PC-9 (cell line): ENCODE data around the gene PTP4A1. TPM values are rescaled to one million over a fixed set of nuclear protein-coding genes. Genes with fewer than 3 reads are reported as not detected.

Experiments
- BruUV-seq: library from RNA; stranded (reverse); fragments of 400-500 nt; replicated peaks from 2 replicates; lab custom pipeline; 2021; lab: Mats Ljungman, UMichigan
- CTCF ChIA-PET: fragments of 300-600 bp; sonication (Branson Sonifier 250); formaldehyde crosslinking; loops from one replicate; lab custom pipeline; 2022; ENCODE audit warnings: antibody characterized with exemption; lab: Charles Lee
- POLR2A ChIA-PET: fragments of 300-600 bp; sonication (Branson Sonifier 250); formaldehyde crosslinking; loops from one replicate; lab custom pipeline; 2022; ENCODE audit warnings: antibody characterized with exemption; ENCODE audit not compliant: unreplicated experiment; lab: Charles Lee
- DNase-seq, 2 experiments: peaks; one replicate each; pipeline versions ENCODE4 v3.0.0 to v3.0.0-alpha.2; 2015 to 2022; ENCODE audit warnings: mixed read lengths in 1 of 2
- H2AFZ ChIP-seq: fragments of 200-600 bp; sonication (generic); 2 replicates; pipeline ENCODE4 v1.8.1; 2017; ENCODE audit warnings: antibody characterized with exemption
- H3F3A ChIP-seq: fragments of 200-600 bp; sonication (generic); 2 replicates; pipeline ENCODE4 v1.8.1; 2017; ENCODE audit warnings: antibody characterized with exemption, mild to moderate bottlenecking, low read depth; ENCODE audit not compliant: insufficient read depth
- H3K27ac ChIP-seq: fragments of 200-600 bp; sonication (generic); 2 replicates; pipeline ENCODE4 v1.6.1; 2016; ENCODE audit warnings: mixed run types
- H3K27me3 ChIP-seq: fragments of 200-600 bp; sonication (generic); 2 replicates; pipeline ENCODE4 v1.6.1; 2016; ENCODE audit warnings: low read depth, mixed run types; ENCODE audit not compliant: insufficient read depth
- H3K36me3 ChIP-seq: fragments of 200-600 bp; sonication (generic); 2 replicates; pipeline ENCODE4 v1.6.1; 2016; ENCODE audit warnings: low read depth, mixed run types
- H3K4me1 ChIP-seq: fragments of 200-600 bp; sonication (generic); replicated peaks from 2 replicates; pipeline ENCODE4 v1.6.1; 2016; ENCODE audit warnings: mixed run types; ENCODE audit not compliant: insufficient read depth
- H3K4me2 ChIP-seq: fragments of 200-600 bp; sonication (generic); 2 replicates; pipeline ENCODE4 v1.6.1; 2017; ENCODE audit warnings: mixed run types
- H3K4me3 ChIP-seq: fragments of 200-600 bp; sonication (generic); 2 replicates; pipeline ENCODE4 v1.6.1; 2016; ENCODE audit warnings: mixed run types
- H3K79me2 ChIP-seq: fragments of 200-600 bp; sonication (generic); 2 replicates; pipeline ENCODE4 v1.6.1; 2017; ENCODE audit warnings: low read depth, mixed run types
- H3K9me2 ChIP-seq: fragments of 200-600 bp; sonication (generic); 2 replicates; pipeline ENCODE4 v1.8.1; 2017; ENCODE audit warnings: mild to moderate bottlenecking; ENCODE audit not compliant: insufficient read depth
- H3K9me3 ChIP-seq: fragments of 200-600 bp; sonication (generic); 2 replicates; pipeline ENCODE4 v1.8.1; 2016; ENCODE audit warnings: low read depth; ENCODE audit not compliant: insufficient read depth
- H4K20me1 ChIP-seq: fragments of 200-600 bp; sonication (generic); 2 replicates; pipeline ENCODE4 v1.8.1; 2017; ENCODE audit not compliant: insufficient read depth
- EZH2 ChIP-seq: fragments of 200-600 bp; sonication (generic); IDR thresholded peaks from 2 replicates; pipeline ENCODE4 v1.8.0; 2017; ENCODE audit warnings: antibody characterized with exemption, low read depth
- intact Hi-C: fragments of 100-400 bp; cut with micrococcal nuclease; formaldehyde crosslinking; loops from one replicate; pipeline ENCODE4 v1.10.0; 2022; ENCODE audit not compliant: unreplicated experiment
- total RNA-seq: library from RNA; stranded (reverse); gene quantifications from 2 replicates; pipeline ENCODE4 v1.2.3, GENCODE V29; 2021
- TF ChIP-seq, protein P1 (sequence below): fragments of 200-600 bp; sonication (generic); conservative IDR thresholded peaks from 2 replicates; pipeline ENCODE4 v1.6.1; 2017; ENCODE audit warnings: mixed run types, antibody characterized with exemption, mild to moderate bottlenecking, moderate library complexity

The PTP4A1 gene
- total RNA-seq, 1 experiment from 2014 or later, result 63.8 TPM

DNA sequence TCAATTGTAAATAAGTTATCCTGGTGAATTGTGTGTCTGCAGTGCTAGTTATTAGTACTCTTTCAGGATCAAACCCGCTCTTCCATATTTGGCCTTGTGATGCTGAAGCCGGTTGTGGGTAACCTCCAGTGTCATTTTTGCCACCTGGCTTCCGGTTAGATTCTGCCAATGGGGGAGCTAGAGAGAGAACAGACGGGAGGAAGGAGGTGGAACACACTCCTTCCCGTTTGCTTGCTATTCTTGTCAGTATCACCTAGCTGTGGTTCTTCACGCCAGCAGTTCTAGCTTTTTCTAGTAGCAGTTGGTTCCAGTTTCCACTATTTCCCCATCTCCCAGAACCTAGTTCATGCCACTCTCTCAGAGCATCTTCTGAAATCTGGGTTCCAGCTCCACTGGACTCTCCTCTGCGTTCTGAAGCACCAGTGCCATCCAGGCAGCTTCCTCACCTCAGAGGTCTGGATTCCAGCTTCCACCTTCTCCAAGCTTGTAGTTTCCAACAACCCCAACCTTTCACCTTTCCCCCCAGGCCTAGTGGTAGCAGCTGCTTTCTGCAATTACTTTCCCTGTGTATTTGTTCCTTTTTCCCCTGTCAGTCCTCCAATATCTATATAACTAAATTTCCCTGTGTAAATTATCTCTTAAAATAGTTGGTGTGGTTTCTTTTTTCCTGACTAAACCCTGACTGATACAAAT, 46.9 kb upstream of the PTP4A1 start:
- H3K27ac ChIP-seq, result no peak overlapping the region
- no peaks in the 10 kb centered on the region for H3K79me2 ChIP-seq
- H3K9me2 ChIP-seq, result no peaks in the 10 kb centered on the region
- POLR2A ChIA-PET, result no interaction called here
- TF ChIP-seq, protein P1, sequence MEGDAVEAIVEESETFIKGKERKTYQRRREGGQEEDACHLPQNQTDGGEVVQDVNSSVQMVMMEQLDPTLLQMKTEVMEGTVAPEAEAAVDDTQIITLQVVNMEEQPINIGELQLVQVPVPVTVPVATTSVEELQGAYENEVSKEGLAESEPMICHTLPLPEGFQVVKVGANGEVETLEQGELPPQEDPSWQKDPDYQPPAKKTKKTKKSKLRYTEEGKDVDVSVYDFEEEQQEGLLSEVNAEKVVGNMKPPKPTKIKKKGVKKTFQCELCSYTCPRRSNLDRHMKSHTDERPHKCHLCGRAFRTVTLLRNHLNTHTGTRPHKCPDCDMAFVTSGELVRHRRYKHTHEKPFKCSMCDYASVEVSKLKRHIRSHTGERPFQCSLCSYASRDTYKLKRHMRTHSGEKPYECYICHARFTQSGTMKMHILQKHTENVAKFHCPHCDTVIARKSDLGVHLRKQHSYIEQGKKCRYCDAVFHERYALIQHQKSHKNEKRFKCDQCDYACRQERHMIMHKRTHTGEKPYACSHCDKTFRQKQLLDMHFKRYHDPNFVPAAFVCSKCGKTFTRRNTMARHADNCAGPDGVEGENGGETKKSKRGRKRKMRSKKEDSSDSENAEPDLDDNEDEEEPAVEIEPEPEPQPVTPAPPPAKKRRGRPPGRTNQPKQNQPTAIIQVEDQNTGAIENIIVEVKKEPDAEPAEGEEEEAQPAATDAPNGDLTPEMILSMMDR, result no peak
- no peak for TF ChIP-seq EZH2
- H3K4me2 ChIP-seq, result no peak overlapping the region
- no TSS peak for BruUV-seq
- H3K4me3 ChIP-seq, result no peak overlapping the region
- CTCF ChIA-PET, result no interaction called here
- no peaks in the 10 kb centered on the region for H3K36me3 ChIP-seq
- H3F3A ChIP-seq, result peaks cover 30% of the 10 kb centered on the region
- no peaks in the 10 kb centered on the region for H4K20me1 ChIP-seq
- intact Hi-C loops, result no loop called here
- H3K9me3 ChIP-seq, result no peaks in the 10 kb centered on the region
- no peak overlapping the region for H2AFZ ChIP-seq
- H3K27me3 ChIP-seq, result no peaks in the 10 kb centered on the region
- no peak for DNase-seq
- peaks cover 35% of the 10 kb centered on the region for H3K4me1 ChIP-seq

- no TSS peak for BruUV-seq
- intact Hi-C loops, result loop anchor here (1.0 kb wide), 2 partner anchors 10 to 45 kb away; partner anchors contain the start of genes LOC128125822 and PTP4A1
- no peaks in the 10 kb centered on the region for H3K9me2 ChIP-seq
- H3K4me3 ChIP-seq, result no peak overlapping the region
- H3K27me3 ChIP-seq, result no peaks in the 10 kb centered on the region
- peak overlapping the region; percentile 45; the same call in 1 of the 2 replicates for H3K4me2 ChIP-seq
- H3K9me3 ChIP-seq, result no peaks in the 10 kb centered on the region
- CTCF ChIA-PET, result no interaction called here
- DNase-seq, result no peak
- TF ChIP-seq, protein P1, result no peak
- no peak for TF ChIP-seq EZH2
- H3K27ac ChIP-seq, result peak overlapping the region; percentile 20; the same call in 1 of the 2 replicates
- H4K20me1 ChIP-seq, result no peaks in the 10 kb centered on the region
- H2AFZ ChIP-seq, result no peak overlapping the region
- H3K36me3 ChIP-seq, result no peaks in the 10 kb centered on the region
- H3K4me1 ChIP-seq, result peaks cover 34% of the 10 kb centered on the region
- H3F3A ChIP-seq, result peaks cover 29% of the 10 kb centered on the region
- H3K79me2 ChIP-seq, result no peaks in the 10 kb centered on the region
- POLR2A ChIA-PET, result no interaction called here
Observed at GRCh38 chr6:63526931-63527330, 45.3 kb upstream of the PTP4A1 start.

GRCh38 chr6:63527658-63528514, 44.4 kb upstream of the PTP4A1 start:
- Histone ChIP-seq H3K4me1 (peaks cover 24% of the 10 kb centered on the region), H3K9me2 (no peaks in the 10 kb centered on the region), H3K9me3 (no peaks in the 10 kb centered on the region), H3K27me3 (no peaks in the 10 kb centered on the region), H3K79me2 (no peaks in the 10 kb centered on the region), H3F3A (peaks cover 20% of the 10 kb centered on the region), H3K4me3 (no peak overlapping the region), H2AFZ (no peak overlapping the region), H3K36me3 (no peaks in the 10 kb centered on the region), H3K27ac (peak overlapping the region; percentile 43), H3K4me2 (peak overlapping the region; percentile 45), H4K20me1 (no peaks in the 10 kb centered on the region)
- BruUV-seq, result TSS peak; percentile 57
- TF ChIP-seq, protein P1, result no peak
- no peak for TF ChIP-seq EZH2
- ChIA-PET POLR2A (interaction anchor here (0.6 kb wide), 2 partner anchors 121 to 159 kb away, joined by 3 read pairs; no protein-coding TSS in a partner anchor), CTCF (interaction anchor here (0.7 kb wide), 1 partner anchor 47 kb away, joined by 3 read pairs; no protein-coding TSS in a partner anchor)
- DNase-seq, result peak; percentile 77 to 92
- intact Hi-C loops, result loop anchor here (1.0 kb wide), 2 partner anchors 9 to 44 kb away; partner anchors contain the start of genes LOC128125822 and PTP4A1
